ENCODE measurements around the gene C15orf40. TPM values are rescaled to one million over a fixed set of nuclear protein-coding genes. Genes with fewer than 3 reads are reported as not detected.
A peak's percentile ranks its signal among the peaks of the same experiment; 100 is the strongest.

Gene C15orf40
- total and polyA plus RNA-seq, 9 of the 15 experiments (the other 6 are each of a cell fraction or from before 2014, with no cell fraction given), result 15.9 to 52.0 (median 27.0) TPM

- TF ChIP-seq BCLAF1 (IDR thresholded peaks at IDR 0.05; ENCODE audit: borderline replicate concordance in 1 of 2, control insufficient read depth in 1 of 2, low read depth in 2 of 2, low read length in 1 of 2) (0 out of 4 replicates have a peak, but pooled peaks of 1 of the 2 experiments have one; percentile 45), CREB3 (tag; conservative IDR thresholded peaks at IDR 0.05; ENCODE audit: low read depth) (peak; percentile 73; the same call in 1 of the 2 replicates), CHAMP1 (IDR thresholded peaks at IDR 0.05) (peak; percentile 81; the same call in 1 of the 2 replicates), ZNF512 (tag; IDR thresholded peaks at IDR 0.05) (no peak)
These were observed at the start of gene C15orf40 (continued) for GRCh38 chr15:83011271-83012075.

All from K562 (cell line).